ENCODE measurements around the gene C1orf146. TPM values are rescaled to one million over a fixed set of nuclear protein-coding genes. Genes with fewer than 3 reads are reported as not detected.

Gene C1orf146, protein sequence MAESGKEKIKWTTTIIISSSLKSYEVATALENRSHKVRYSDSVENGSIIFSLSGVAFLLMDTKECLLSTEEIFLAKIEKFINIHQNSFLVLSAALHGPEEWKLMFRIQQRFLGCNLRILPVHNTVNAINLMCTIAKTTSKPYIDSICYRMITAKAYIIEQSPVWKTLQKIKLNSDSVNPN
- not detected for total RNA-seq
- not detected for polyA plus RNA-seq
- long read RNA-seq, donor 1, result 0 reads
- long read RNA-seq, donor 2, result 0 reads
- long read RNA-seq, donor 3, result 0 reads

- WGBS, 2 donors, result 94 to 96% methylated on average over 27 of the region's 27 CpGs
These were observed at the start of gene C1orf146 for GRCh38 chr1:92217721-92218120. Gene C1orf146, plus strand, starts transcription at chr1:92217915. Its CDS starts 13,506 bp downstream, at chr1:92231421.

DNA sequence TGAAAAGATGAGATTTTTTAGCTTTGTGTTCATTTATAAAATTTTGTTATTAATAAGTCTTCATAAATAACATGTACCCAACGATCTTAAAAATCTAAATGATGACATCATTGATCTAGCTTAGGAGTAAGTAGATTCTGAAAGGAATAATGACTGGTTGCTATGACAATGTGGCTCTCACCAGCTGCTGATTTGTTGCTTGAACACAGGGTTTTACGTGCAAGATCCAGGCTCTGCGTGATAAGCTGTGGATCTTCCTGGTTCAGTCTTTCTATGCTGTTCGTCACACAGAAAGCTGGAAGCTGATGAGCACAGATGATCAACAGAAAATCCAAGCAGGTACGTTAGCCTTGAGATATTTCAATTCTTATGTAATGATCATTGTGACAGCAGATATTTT, 49.1 kb upstream of the C1orf146 start:
- H3K27ac ChIP-seq, result no peak overlapping the region
- DNase-seq (no peak), ATAC-seq (no peak)
- no peak overlapping the region for H3K4me3 ChIP-seq
- no peaks in the 10 kb centered on the region for H3K27me3 ChIP-seq
- intact Hi-C loops (cut with DNase I), result no loop called here
- H3K9me3 ChIP-seq, result no peaks in the 10 kb centered on the region
- 77 to 80% methylated on average over 5 of the region's 5 CpGs for WGBS, 2 donors
- peaks cover 0 to 44% (median 0%) of the 10 kb centered on the region in 9 donors for H3K36me3 ChIP-seq
- no peaks in the 10 kb centered on the region for H3K4me1 ChIP-seq
- TF ChIP-seq, protein P1, sequence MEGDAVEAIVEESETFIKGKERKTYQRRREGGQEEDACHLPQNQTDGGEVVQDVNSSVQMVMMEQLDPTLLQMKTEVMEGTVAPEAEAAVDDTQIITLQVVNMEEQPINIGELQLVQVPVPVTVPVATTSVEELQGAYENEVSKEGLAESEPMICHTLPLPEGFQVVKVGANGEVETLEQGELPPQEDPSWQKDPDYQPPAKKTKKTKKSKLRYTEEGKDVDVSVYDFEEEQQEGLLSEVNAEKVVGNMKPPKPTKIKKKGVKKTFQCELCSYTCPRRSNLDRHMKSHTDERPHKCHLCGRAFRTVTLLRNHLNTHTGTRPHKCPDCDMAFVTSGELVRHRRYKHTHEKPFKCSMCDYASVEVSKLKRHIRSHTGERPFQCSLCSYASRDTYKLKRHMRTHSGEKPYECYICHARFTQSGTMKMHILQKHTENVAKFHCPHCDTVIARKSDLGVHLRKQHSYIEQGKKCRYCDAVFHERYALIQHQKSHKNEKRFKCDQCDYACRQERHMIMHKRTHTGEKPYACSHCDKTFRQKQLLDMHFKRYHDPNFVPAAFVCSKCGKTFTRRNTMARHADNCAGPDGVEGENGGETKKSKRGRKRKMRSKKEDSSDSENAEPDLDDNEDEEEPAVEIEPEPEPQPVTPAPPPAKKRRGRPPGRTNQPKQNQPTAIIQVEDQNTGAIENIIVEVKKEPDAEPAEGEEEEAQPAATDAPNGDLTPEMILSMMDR (IDR thresholded peaks at IDR 0.05), result no peak

More at GRCh38 chr1:92217721-92218120, at the start of gene C1orf146:
- no peaks in the 10 kb centered on the region for H3K9me3 ChIP-seq
- intact Hi-C loops (cut with DNase I), result no loop called here
- ATAC-seq (no peak), DNase-seq (no peak)
- TF ChIP-seq, protein P1 (IDR thresholded peaks at IDR 0.05), result no peak
- no peak within 1 kb of the TSS for H3K27ac ChIP-seq
- H3K4me3 ChIP-seq, result no peak within 1 kb of the TSS
- H3K27me3 ChIP-seq, result no peaks in the 10 kb centered on the region
- H3K4me1 ChIP-seq, result no peaks in the 10 kb centered on the region
- H3K36me3 ChIP-seq, result no peaks in the 10 kb centered on the region

GRCh38 chr1:92169214-92170005, 48.3 kb upstream of the C1orf146 start:
- 96 to 97% methylated on average over 2 of the region's 2 CpGs for WGBS, 2 donors
- ATAC-seq, result no peak

GRCh38 chr1:92184632-92185031, 33.1 kb upstream of the C1orf146 start:
- ATAC-seq, result no peak
- Histone ChIP-seq H3K9me3 (no peaks in the 10 kb centered on the region), H3K36me3 (peaks cover 0 to 49% (median 0%) of the 10 kb centered on the region in 9 donors), H3K4me1 (no peaks in the 10 kb centered on the region), H3K4me3 (no peak overlapping the region), H3K27ac (no peak overlapping the region), H3K27me3 (no peaks in the 10 kb centered on the region)
- 88 to 95% methylated on average over 1 of the region's 1 CpG for WGBS, 2 donors
- intact Hi-C loops (cut with DNase I), result no loop called here
- TF ChIP-seq, protein P1 (IDR thresholded peaks at IDR 0.05), result no peak
- DNase-seq, result no peak

More at GRCh38 chr1:92169214-92170005, 48.3 kb upstream of the C1orf146 start:
- Histone ChIP-seq H3K9me3 (no peaks in the 10 kb centered on the region), H3K27me3 (no peaks in the 10 kb centered on the region), H3K36me3 (peaks cover 0 to 44% (median 0%) of the 10 kb centered on the region in 9 donors), H3K4me3 (no peak overlapping the region), H3K27ac (no peak overlapping the region), H3K4me1 (no peaks in the 10 kb centered on the region)
- no peak for DNase-seq
- TF ChIP-seq, protein P1 (IDR thresholded peaks at IDR 0.05), result no peak
- intact Hi-C loops (cut with DNase I), result no loop called here
